IMR-90 (cell line): ENCODE measurements around the gene CPSF4L. TPM values are rescaled to one million over a fixed set of nuclear protein-coding genes. Genes with fewer than 3 reads are reported as not detected.

Source experiments
- ATAC-seq: fragments of 200-7000 bp; cut with Tn5 transposase; 2 replicates; pipeline ENCODE4 v1.9.1; 2020; ENCODE audit warnings: low read depth, mild to moderate bottlenecking, moderate library complexity
- BruUV-seq: library from RNA; stranded (reverse); fragments of 400-500 nt; replicated peaks from 2 replicates; lab custom pipeline; 2021; lab: Mats Ljungman, UMichigan
- CTCF ChIA-PET: fragments of 300-600 bp; formaldehyde crosslinking; extraction: SDS; loops from one replicate; lab custom pipeline; 2021; ENCODE audit warnings: antibody characterized with exemption; lab: Yijun Ruan, JAX
- POLR2A ChIA-PET: fragments of 300-600 bp; sonication (Branson Sonifier 250); formaldehyde crosslinking; loops from one replicate; lab custom pipeline; 2022; ENCODE audit warnings: antibody characterized with exemption; ENCODE audit not compliant: unreplicated experiment; lab: Charles Lee
- DNase-seq: peaks from one replicate; pipeline ENCODE4 v3.0.0; 2013
- H2AFZ ChIP-seq: replicated peaks from 2 replicates; pipeline ENCODE3; 2013; ENCODE audit warnings: low read length, mild to moderate bottlenecking; ENCODE audit not compliant: poor library complexity
- H2AK5ac ChIP-seq: 2 replicates; pipeline ENCODE4 v1.6.1; 2013; ENCODE audit warnings: low read depth, low read length, inconsistent platforms
- H2AK9ac ChIP-seq: replicated peaks from 2 replicates; pipeline ENCODE3; 2013; ENCODE audit warnings: mild to moderate bottlenecking, low read depth, low read length, moderate library complexity; ENCODE audit not compliant: poor library complexity
- H2BK120ac ChIP-seq: 2 replicates; pipeline ENCODE4 v1.6.1; 2013; ENCODE audit warnings: low read depth, low read length, inconsistent platforms
- H2BK15ac ChIP-seq: 3 replicates; pipeline ENCODE4 v1.6.1; 2013; ENCODE audit warnings: low read depth, low read length, inconsistent platforms
- H2BK20ac ChIP-seq: 2 replicates; pipeline ENCODE4 v1.6.1; 2013; ENCODE audit warnings: low read depth, mild to moderate bottlenecking, inconsistent platforms, low read length, moderate library complexity
- H2BK5ac ChIP-seq: 2 replicates; pipeline ENCODE4 v1.6.1; 2013; ENCODE audit warnings: mild to moderate bottlenecking, low read depth, low read length, inconsistent platforms; ENCODE audit not compliant: poor library complexity, severe bottlenecking
- H3K14ac ChIP-seq: replicated peaks from 2 replicates; pipeline ENCODE4 v1.6.1; 2013; ENCODE audit warnings: low read depth, low read length, inconsistent platforms
- H3K18ac ChIP-seq: 2 replicates; pipeline ENCODE4 v1.6.1; 2013; ENCODE audit warnings: low read depth, low read length, control low read depth
- H3K23ac ChIP-seq: 2 replicates; pipeline ENCODE4 v1.6.1; 2013; ENCODE audit warnings: low read depth, low read length, inconsistent platforms
- H3K27ac ChIP-seq: 2 replicates; pipeline ENCODE4 v1.5.1; 2013; ENCODE audit warnings: mild to moderate bottlenecking, control low read depth, low read length; ENCODE audit not compliant: insufficient read depth
- H3K27me3 ChIP-seq: 2 replicates; pipeline ENCODE4 v1.6.1; 2013; ENCODE audit warnings: low read length; ENCODE audit not compliant: control insufficient read depth, insufficient read depth
- H3K36me3 ChIP-seq: 2 replicates; pipeline ENCODE4 v1.6.1; 2013; ENCODE audit warnings: low read length, mixed read lengths; ENCODE audit not compliant: control insufficient read depth, insufficient read depth
- H3K4ac ChIP-seq: 2 replicates; pipeline ENCODE4 v1.6.1; 2013; ENCODE audit warnings: low read depth, low read length, inconsistent platforms
- H3K4me1 ChIP-seq: 2 replicates; pipeline ENCODE4 v1.6.1; 2013; ENCODE audit warnings: low read length, mixed read lengths; ENCODE audit not compliant: control insufficient read depth, insufficient read depth
- H3K4me2 ChIP-seq: 2 replicates; pipeline ENCODE4 v1.6.1; 2013; ENCODE audit warnings: low read depth, mild to moderate bottlenecking, control low read depth, low read length, moderate library complexity
- H3K4me3 ChIP-seq: 2 replicates; pipeline ENCODE4 v1.5.1; 2013; ENCODE audit warnings: low read depth, mild to moderate bottlenecking, control low read depth, low read length, moderate library complexity; ENCODE audit not compliant: insufficient read depth
- H3K56ac ChIP-seq: 2 replicates; pipeline ENCODE4 v1.6.1; 2013; ENCODE audit warnings: low read length, inconsistent platforms; ENCODE audit not compliant: insufficient read depth; ENCODE audit errors: extremely low read depth
- H3K79me1 ChIP-seq, 2 experiments: 2 replicates each; pipeline ENCODE4 v1.6.1; 2013; ENCODE audit warnings: low read length in 2 of 2, inconsistent platforms in 1 of 2, low read depth in 1 of 2
- H3K9ac ChIP-seq: 2 replicates; pipeline ENCODE4 v1.6.1; 2013; ENCODE audit warnings: low read depth, low read length, control low read depth
- H3K9me1 ChIP-seq: 2 replicates; pipeline ENCODE4 v1.6.1; 2013; ENCODE audit warnings: low read length, inconsistent platforms; ENCODE audit not compliant: insufficient read depth
- H3K9me3 ChIP-seq: 2 replicates; pipeline ENCODE4 v1.6.1; 2013; ENCODE audit warnings: low read length; ENCODE audit not compliant: control insufficient read depth, insufficient read depth
- H4K20me1 ChIP-seq: 2 replicates; pipeline ENCODE4 v1.6.1; 2013; ENCODE audit warnings: low read length, inconsistent platforms; ENCODE audit not compliant: insufficient read depth
- H4K5ac ChIP-seq: 2 replicates; pipeline ENCODE4 v1.6.1; 2013; ENCODE audit warnings: mild to moderate bottlenecking, low read depth, low read length, control low read depth
- H4K8ac ChIP-seq, 2 experiments: 2 replicates each; pipeline ENCODE4 v1.6.1; 2013; ENCODE audit warnings: low read depth in 2 of 2, low read length in 2 of 2, control low read depth in 1 of 2, inconsistent platforms in 1 of 2
- H4K91ac ChIP-seq: 2 replicates; pipeline ENCODE4 v1.6.1; 2013; ENCODE audit warnings: low read depth, low read length, inconsistent platforms; ENCODE audit not compliant: insufficient read depth
- BHLHE40 ChIP-seq: fragments of 150-350 bp; IDR thresholded peaks from 2 replicates; pipeline ENCODE4 v1.6.1; 2016; ENCODE audit warnings: mild to moderate bottlenecking, low read depth, low read length
- CEBPB ChIP-seq: IDR thresholded peaks from 2 replicates; pipeline ENCODE4 v1.6.1; 2012; ENCODE audit warnings: low read depth, low read length, improper control_type of control experiment
- CHD1 ChIP-seq: IDR thresholded peaks from 2 replicates; pipeline ENCODE4 v1.6.1; 2012; ENCODE audit warnings: low read depth, low read length, improper control_type of control experiment
- CTCF ChIP-seq: conservative IDR thresholded peaks from 2 replicates; pipeline ENCODE4 v1.5.1; 2012; ENCODE audit warnings: mild to moderate bottlenecking, low read depth, low read length, improper control_type of control experiment
- ELK1 ChIP-seq: fragments of 150-350 bp; IDR thresholded peaks from 2 replicates; pipeline ENCODE4 v1.6.1; 2016; ENCODE audit warnings: low read depth, mild to moderate bottlenecking, low read length, moderate library complexity, borderline replicate concordance
- FOS ChIP-seq: fragments of 150-350 bp; IDR thresholded peaks from 2 replicates; pipeline ENCODE4 v1.6.1; 2016; ENCODE audit warnings: low read depth, low read length
- MAFK ChIP-seq: IDR thresholded peaks from 2 replicates; pipeline ENCODE4 v1.6.1; 2012; ENCODE audit warnings: low read depth, low read length, improper control_type of control experiment
- MAZ ChIP-seq: IDR thresholded peaks from 2 replicates; pipeline ENCODE4 v1.6.1; 2012; ENCODE audit warnings: low read depth, mild to moderate bottlenecking, low read length, improper control_type of control experiment, moderate library complexity, borderline replicate concordance
- MXI1 ChIP-seq: IDR thresholded peaks from 2 replicates; pipeline ENCODE4 v1.6.1; 2012; ENCODE audit warnings: low read depth, mild to moderate bottlenecking, low read length, moderate library complexity, borderline replicate concordance
- NFE2L2 ChIP-seq: fragments of 150-350 bp; IDR thresholded peaks from 2 replicates; pipeline ENCODE4 v1.6.1; 2016; ENCODE audit warnings: low read depth, mild to moderate bottlenecking, low read length
- POLR2A ChIP-seq: IDR thresholded peaks from 2 replicates; pipeline ENCODE4 v1.6.1; 2012; ENCODE audit warnings: mild to moderate bottlenecking, low read depth, low read length
- RAD21 ChIP-seq: IDR thresholded peaks from 2 replicates; pipeline ENCODE4 v1.6.1; 2012; ENCODE audit warnings: low read length, improper control_type of control experiment
- RCOR1 ChIP-seq: IDR thresholded peaks from 2 replicates; pipeline ENCODE4 v1.6.1; 2012; ENCODE audit warnings: mild to moderate bottlenecking, low read length, improper control_type of control experiment; ENCODE audit not compliant: insufficient replicate concordance
- RFX5 ChIP-seq: IDR thresholded peaks from 2 replicates; pipeline ENCODE4 v1.8.0; 2012; ENCODE audit warnings: low read depth, mild to moderate bottlenecking, low read length, moderate library complexity
- SMC3 ChIP-seq: fragments of 150-350 bp; IDR thresholded peaks from 2 replicates; pipeline ENCODE4 v1.6.1; 2016; ENCODE audit warnings: low read depth, mild to moderate bottlenecking, antibody characterized with exemption, low read length, moderate library complexity
- WGBS, 2 experiments: methylation state at CpG; one replicate each; pipeline versions ENCODE4 v1.1.5 to v1.1.7; 2013; ENCODE audit warnings: missing lambda C conversion rate in 2 of 2; ENCODE audit not compliant: insufficient read length in 1 of 2; ENCODE audit errors: extremely low coverage in 2 of 2; 5-methylcytosine and 5-hydroxymethylcytosine counted together
- dilution Hi-C: fragments of 300-500 bp; cut with HindIII; formaldehyde crosslinking; loops from one replicate; pipeline ENCODE4 v1.14.3; 2018; ENCODE audit warnings: low sequenced_read_pairs; ENCODE audit not compliant: unreplicated experiment
- in situ Hi-C: fragments of 300-500 bp; cut with MboI; formaldehyde crosslinking; loops from 3 replicates; pipeline ENCODE4 v1.14.3; 2019; ENCODE audit warnings: low sequenced_read_pairs, inconsistent platforms, mixed read lengths
- intact Hi-C: fragments of 100-400 bp; cut with micrococcal nuclease; formaldehyde crosslinking; loops from 2 replicates; pipeline ENCODE4 v1.10.0; 2022
- polyA plus RNA-seq, 3 experiments: library from polyadenylated mRNA; depleted of rRNA; stranded (reverse); fragments of >200 nt; gene quantifications; 2 replicates each; pipeline ENCODE4 v1.2.3, GENCODE V29; 2012; ENCODE audit warnings: low replicate concordance in 1 of 3
- total RNA-seq: library from RNA; depleted of rRNA; stranded (reverse); fragments of >200 nt; gene quantifications from 2 replicates; pipeline ENCODE4 v1.2.3, GENCODE V29; 2012

Gene CPSF4L
- total and polyA plus RNA-seq, 2 of the 4 experiments (the other 2 are of a cell fraction) = not detected

- no peak overlapping the region for H2BK15ac ChIP-seq
- H3K14ac ChIP-seq = no peak overlapping the region
- H3K27me3 ChIP-seq = no peaks in the 10 kb centered on the region
- H3K4me1 ChIP-seq = no peaks in the 10 kb centered on the region
- H3K9me1 ChIP-seq = no peaks in the 10 kb centered on the region; the same call in 1 of the 2 replicates
- no peak overlapping the region for H3K9ac ChIP-seq
- H2BK120ac ChIP-seq = no peak overlapping the region
- dilution Hi-C loops = no loop called here
- in situ Hi-C loops = loop anchor here (25.0 kb wide), 2 partner anchors 286 to 936 kb away; no protein-coding TSS in a partner anchor
- no peak overlapping the region for H3K4me3 ChIP-seq
- no peak overlapping the region for H4K91ac ChIP-seq
- no peak overlapping the region for H2BK20ac ChIP-seq
- POLR2A ChIA-PET = no interaction called here
- H4K5ac ChIP-seq = no peak overlapping the region
- BruUV-seq = no TSS peak
- CTCF ChIA-PET = no interaction called here
- H3K18ac ChIP-seq = no peak overlapping the region
- H3K4ac ChIP-seq = no peak overlapping the region
- no peak overlapping the region for H2AK9ac ChIP-seq
- WGBS, 2 experiments = 66% methylated on average over 5 of the region's 10 CpGs; no CpG with 5 or more reads in 1 of the 2 experiments
- H3K79me1 ChIP-seq = no peaks in the 10 kb centered on the region
- no peaks in the 10 kb centered on the region for H3K9me3 ChIP-seq
- no peak overlapping the region for H3K23ac ChIP-seq
- ATAC-seq (no peak), DNase-seq (no peak)
- no peak overlapping the region for H2AFZ ChIP-seq
- H3K36me3 ChIP-seq = peaks cover 15% of the 10 kb centered on the region
- H2AK5ac ChIP-seq = no peak overlapping the region
- H4K8ac ChIP-seq = no peak overlapping the region
- no peak overlapping the region for H3K56ac ChIP-seq
- H4K20me1 ChIP-seq = 0 out of 2 replicates have a peak, but pooled peaks cover 3% of the 10 kb centered on the region
- no peak overlapping the region for H3K4me2 ChIP-seq
- no peak overlapping the region for H2BK5ac ChIP-seq
- intact Hi-C loops = no loop called here
- no peak overlapping the region for H3K27ac ChIP-seq
- TF ChIP-seq MAFK (no peak), CEBPB (no peak), SMC3 (no peak), MXI1 (no peak), CHD1 (no peak), RFX5 (no peak), CTCF (no peak), RAD21 (no peak), RCOR1 (no peak), NFE2L2 (no peak), POLR2A (no peak), ELK1 (no peak), BHLHE40 (no peak), FOS (no peak), MAZ (no peak)
Measured at GRCh38 chr17:73250851-73251640, 10.6 kb downstream of the CPSF4L start.
